HG03432 (cell line): ENCODE results near the gene GADD45A.
A peak's percentile ranks its signal among the peaks of the same experiment; 100 is the strongest.

Experiments used
- ATAC-seq: cut with Tn5 transposase; IDR thresholded peaks from one replicate; pipeline ENCODE4 v1.9.1; 2021; ENCODE audit warnings: mild to moderate bottlenecking, moderate library complexity; ENCODE audit not compliant: unreplicated experiment

The GADD45A gene

DNA sequence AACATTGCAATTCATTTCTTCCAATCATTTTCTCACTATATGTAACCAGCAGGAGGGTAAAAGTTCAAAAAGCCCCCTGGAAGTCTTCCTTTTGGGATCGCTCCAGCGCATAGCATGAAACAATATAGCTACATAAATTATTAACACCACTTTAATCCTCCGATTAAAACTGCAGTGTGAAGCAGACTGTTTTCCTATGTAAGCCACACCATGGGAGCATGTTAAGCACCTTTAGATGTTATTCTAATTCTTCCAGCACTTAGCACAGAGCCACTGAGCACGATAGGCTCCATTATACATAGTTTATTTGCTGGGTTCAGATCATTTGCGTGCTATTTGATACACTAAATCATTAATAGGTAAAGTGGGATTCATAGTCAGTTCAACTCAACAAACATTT is 18.4 kb upstream of the GADD45A start:
- no peak for ATAC-seq

- no peak for ATAC-seq
Measured at GRCh38 chr1:67668660-67669059, 16.3 kb upstream of the GADD45A start.

DNA sequence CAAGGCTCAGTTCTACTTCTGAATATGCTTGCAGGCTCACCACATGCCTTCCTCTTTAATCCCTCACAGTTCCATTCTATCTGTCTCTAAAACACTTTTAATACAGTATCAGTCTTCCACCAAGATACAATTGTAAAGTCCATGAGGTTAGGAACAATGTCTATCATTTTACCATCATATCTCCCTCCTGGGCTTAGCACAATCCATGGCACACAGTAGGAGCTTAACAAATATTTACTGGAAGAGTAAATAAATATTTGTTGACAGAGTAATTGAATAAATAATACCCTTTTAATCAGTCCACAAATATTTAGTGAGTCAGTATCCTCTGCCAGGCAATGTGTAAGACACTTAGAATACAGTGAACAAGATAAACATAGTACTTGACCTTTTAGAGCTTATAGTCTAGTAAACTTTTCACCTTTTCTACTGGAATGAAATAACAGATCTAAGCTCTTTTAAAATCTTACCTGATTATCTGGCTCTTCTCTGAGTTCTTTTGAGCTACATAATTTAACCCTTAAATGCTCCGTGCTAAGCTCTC is 12.7 kb upstream of the GADD45A start:
- no peak for ATAC-seq

- no peak for ATAC-seq
Measured at GRCh38 chr1:67673468-67674201, 11.4 kb upstream of the GADD45A start.

- peak; percentile 66 for ATAC-seq
Measured at GRCh38 chr1:67674260-67675011, 10.6 kb upstream of the GADD45A start.

DNA sequence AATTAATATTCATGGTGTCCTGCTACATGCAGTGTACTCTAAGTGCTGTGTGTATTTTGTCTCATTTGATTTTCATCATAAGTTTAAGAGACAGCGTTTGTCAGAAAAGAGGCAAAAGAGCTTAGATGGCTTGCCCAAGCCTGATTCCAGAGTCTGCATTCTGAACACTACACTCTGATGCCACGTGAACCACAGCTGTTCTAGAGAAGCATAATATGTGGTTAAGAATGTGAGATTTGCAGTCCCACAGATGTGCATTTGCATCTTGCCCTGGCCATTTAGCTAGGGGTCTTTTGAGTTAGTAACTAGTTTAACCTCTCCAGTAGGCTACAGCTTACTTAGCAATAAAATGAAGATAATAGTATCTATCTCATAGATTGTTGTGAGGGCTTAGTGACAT is 9.2 kb upstream of the GADD45A start:
- ATAC-seq: peak; percentile 79

GRCh38 chr1:67676287-67676686 is 8.7 kb upstream of the GADD45A start:
- no peak for ATAC-seq

DNA sequence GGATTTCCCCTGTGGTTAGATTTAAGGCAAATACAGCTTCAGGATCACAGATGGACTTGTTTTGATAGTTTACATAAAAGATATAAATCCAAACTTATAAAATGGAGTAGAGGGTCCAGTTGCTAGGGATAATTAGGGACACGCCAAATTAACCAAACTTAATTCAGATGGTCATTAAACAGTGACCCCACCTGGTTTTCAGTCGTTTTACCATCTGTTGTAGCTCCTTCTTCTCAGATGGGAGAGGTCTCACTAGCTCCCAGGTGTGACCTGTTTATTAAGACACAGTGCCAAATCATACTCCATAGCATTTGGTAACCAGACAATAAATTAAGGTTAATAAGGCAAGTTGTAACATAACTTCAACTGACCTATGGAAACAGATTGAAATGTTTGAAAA is 8.1 kb upstream of the GADD45A start:
- ATAC-seq: no peak

DNA sequence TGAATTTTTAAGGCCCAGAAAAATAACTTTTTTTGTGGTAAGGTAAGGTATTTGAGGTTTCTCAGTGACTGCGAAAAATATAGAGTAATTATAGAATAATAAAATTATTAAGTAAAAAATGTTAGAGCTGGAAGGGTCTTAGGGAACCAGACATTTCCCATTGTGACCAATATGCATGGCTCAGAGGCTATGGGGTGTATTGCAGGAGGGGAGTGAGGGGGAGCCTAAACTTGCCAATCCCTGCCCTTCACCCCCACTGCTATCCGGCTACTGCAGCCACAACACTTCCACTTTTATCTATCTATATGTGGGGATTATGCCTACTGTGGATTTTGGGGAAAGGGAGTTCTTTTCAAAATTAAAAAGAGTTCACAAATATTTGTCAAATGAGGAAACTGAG is 7.6 kb upstream of the GADD45A start:
- no peak for ATAC-seq

DNA sequence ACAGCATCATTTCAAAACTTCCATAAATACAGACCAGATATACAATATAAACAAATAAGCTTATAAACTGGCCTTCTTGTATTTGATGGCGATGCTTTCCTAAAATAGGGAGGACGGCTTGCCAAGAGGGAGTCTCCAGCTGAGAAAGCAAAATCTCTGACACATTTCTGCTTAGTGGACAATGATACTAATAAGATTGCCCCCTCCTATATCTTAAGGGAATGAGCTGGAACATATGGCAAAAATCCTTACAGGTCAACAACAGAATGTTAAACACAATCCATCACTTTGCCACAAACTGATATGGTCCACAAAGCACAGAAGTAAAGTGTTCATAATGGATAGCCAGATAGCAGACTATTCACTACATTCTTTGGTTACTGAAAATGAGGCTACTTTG is 7.1 kb upstream of the GADD45A start:
- no peak for ATAC-seq

DNA sequence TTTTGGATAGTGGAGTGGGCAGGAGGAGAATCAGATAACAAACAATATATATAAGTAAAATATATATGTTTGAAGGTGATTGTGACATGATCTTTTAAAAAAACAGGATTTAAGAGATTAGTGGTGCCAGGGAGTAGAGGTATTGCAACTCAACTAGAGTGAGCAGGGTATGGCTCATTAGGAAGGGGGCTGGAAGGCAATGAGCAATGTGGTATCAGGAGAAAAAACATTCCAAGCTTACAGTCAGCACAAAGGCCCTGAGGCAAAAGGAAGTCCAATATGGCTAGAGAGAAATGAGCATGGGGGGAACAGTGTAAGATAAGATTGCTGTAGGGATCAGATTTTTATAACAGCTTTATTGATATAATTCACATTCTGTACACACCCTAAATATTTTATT is 5.3 kb upstream of the GADD45A start:
- ATAC-seq: no peak

DNA sequence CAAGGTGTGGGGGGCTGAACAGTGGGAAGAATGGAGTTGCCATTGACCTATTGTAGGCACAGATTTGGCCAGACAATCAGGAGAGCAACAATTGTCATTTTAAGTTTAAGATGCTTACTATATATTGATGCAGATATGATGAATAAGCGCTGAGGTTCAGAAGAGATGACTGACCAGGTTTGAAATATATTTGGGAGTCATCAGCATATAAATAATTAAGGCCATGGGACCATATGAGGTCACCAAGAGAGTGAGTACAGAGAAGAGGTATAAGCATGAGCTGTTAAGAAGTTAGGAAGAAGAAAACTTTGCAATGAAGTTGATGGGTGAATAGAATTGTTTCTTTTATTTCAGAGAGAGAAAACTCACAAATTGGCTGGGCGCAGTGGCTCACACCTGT is 4.5 kb upstream of the GADD45A start:
- no peak for ATAC-seq

DNA sequence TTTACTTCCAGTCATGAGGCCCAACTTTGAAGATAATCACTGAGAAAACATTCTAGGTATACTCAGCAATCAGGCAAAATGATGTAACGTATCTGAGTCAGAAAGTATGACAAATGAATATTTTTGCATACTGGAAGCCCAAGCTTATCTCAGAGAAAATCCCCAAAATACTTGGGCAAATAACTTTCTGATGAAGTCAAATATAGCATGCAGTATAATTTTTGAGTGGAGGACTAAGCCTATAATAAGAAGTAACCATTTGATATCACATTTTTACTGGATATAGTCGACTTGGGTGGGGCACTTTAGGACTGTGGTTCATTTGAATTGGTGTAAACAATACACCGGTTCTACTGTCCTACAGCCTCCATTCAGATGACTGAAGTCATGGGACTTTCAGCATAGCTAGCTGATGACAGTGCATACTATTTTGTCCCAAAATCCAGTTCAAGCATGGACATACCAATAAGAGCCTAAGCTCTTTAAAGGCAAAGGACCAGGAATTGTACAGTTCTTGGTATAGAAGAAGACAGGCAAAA is 2.3 kb upstream of the GADD45A start:
- ATAC-seq: no peak

DNA sequence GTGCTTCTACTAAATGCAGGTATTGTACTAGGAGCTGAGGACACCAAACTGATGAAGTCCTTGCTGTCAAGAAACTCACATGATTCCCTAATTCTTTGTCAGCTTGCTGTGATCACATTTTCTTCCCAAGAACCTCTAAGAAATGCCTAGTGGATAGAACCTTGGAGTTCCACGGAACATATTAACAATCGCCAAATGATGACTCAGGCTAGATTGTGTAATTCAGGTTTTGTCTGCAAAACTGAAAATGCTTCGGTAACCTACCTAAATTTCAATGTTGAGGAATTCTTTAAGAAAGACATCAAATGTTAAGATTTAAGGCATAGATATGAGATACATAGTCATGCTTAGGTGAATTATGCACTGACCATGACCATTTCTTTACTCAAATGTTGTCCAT is 1.7 kb upstream of the GADD45A start:
- no peak for ATAC-seq

GRCh38 chr1:67683766-67684525 is 1.1 kb upstream of the GADD45A start:
- ATAC-seq: no peak

DNA sequence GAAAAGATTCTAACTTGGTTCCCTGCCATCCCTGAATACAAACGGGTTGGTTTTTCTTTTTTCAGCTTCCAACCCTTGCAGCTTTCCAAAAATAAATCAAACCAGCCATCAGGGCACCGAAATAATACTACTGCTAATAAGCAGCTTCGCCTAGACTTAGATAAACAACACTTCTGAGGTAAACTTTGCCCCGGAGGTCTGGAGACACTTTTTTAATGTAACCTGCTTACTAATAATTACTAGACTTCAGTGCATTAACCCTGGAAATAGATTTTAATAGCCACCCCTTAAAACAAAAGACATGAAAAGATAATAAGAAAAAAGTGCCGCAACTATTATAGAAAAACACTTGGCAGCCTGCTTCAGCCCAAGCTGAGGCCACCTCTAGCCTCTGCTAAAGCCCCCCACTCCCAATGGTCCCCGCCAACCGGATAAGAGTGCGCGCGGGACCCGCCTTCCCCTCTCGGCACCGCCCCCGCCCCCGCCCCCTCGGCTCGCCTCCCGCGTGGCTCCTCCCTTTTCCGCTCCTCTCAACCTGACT is 405 bp upstream of the GADD45A start:
- no peak for ATAC-seq

- peak; percentile 13 for ATAC-seq
Measured at GRCh38 chr1:67685558-67686266, 711 bp downstream of the GADD45A start.

DNA sequence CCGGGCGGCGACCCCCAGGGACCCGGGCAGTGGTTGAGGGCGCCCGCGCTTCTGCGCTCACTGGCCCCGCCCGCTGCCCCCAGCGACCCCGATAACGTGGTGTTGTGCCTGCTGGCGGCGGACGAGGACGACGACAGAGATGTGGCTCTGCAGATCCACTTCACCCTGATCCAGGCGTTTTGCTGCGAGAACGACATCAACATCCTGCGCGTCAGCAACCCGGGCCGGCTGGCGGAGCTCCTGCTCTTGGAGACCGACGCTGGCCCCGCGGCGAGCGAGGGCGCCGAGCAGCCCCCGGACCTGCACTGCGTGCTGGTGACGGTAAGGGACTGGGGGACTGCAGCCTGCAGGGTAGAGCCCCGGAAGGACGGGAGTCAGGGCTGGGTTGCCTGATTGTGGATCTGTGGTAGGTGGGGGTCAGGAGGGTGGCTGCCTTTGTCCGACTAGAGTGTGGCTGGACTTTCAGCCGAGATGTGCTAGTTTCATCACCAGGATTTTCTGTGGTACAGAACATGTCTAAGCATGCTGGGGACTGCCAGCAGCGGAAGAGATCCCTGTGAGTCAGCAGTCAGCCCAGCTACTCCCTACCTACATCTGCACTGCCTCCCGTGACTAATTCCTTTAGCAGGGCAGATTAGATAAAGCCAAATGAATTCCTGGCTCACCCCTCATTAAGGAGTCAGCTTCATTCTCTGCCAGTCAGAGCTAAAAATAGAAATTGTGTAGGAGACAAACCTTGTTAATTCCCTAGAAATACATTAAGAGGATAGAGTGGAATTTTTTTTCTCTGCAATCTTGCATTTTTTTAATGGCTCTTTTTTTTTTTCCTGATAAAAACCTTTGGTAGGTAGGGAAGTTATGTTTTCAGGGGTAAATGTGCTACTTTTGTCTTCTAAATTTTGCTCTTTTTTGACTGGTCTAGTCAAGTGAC is 1.5 kb downstream of the GADD45A start:
- peak; percentile 29 for ATAC-seq

DNA sequence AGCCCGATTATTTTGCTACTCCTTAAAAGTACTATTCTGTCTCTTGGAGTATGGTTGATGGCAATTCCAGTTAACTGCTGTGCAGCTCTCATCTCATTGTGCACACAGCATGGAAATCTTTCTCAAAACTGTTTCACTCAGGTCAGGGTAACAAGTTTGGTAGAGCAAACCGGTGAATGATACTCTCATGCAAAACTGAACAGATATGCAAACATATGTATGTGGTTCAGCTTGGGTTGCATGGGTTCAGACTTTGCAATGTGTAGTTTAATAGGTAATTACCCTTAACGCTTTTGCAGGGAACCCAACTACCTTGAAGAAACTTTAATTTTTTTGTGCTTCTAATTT is 2.2 kb downstream of the GADD45A start:
- no peak for ATAC-seq
